Endometrium (tissue), 2 donors: ENCODE results near the gene TSEN54.
"Not testable (repeated sequence)": the region's sequence is repeated elsewhere in the genome, so short reads cannot be mapped to it uniquely, and the experiment has no call there.

Source experiments
- FAIRE-seq: peaks from 2 replicates; lab custom pipeline; 2012; peaks lifted over from hg19 to GRCh38; lab: Jason Lieb, UNC
- donor health status: control.
- donor health status: control.

Gene TSEN54

DNA sequence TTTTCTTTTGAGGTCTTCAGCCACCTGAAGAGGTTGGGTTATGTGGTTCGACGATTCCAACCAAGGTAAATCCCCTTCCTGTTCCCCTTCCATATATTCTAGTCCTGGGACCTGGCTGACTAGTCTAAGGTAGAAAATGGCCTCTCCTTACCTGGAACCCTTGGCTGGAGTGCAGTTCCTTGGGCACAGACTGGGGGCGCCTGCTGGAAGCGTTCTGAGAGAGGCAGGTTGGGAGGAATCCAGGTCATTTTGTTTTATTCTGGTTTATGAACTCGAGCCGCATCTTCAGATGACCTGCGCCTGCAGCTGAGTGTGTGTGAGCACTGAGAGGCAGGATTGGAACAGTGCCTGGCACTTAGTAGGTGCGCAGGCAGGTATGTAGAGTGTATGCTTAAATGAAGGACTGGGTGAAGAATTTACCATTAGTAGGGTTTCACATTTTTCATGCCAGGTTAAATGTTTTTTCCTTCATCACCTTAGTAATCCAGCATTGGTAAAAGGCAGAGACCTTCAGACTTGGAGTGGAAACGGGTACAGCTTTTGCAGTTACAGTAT, 2.7 kb downstream of the TSEN54 start:
- FAIRE-seq: no peak

DNA sequence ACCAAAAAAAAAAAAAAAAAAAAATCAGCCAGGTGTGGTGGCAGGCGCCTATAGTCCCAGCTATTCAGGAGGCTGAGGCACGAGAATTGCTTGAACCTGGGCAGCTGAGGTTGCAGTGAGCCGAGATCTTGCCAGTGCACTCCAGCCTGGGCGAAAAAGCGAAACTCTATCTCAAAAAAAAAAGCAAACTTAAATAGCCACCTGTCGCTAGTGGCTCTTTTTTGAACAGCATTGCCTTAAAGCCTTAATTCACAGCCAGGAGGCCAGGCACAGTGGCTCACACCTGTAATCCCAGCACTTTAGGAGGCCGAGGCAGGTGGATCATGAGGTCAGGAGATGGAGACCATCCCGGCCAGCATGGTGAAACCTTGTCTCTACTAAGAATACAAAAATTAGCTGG, 4.1 kb downstream of the TSEN54 start:
- FAIRE-seq: not testable (repeated sequence)

DNA sequence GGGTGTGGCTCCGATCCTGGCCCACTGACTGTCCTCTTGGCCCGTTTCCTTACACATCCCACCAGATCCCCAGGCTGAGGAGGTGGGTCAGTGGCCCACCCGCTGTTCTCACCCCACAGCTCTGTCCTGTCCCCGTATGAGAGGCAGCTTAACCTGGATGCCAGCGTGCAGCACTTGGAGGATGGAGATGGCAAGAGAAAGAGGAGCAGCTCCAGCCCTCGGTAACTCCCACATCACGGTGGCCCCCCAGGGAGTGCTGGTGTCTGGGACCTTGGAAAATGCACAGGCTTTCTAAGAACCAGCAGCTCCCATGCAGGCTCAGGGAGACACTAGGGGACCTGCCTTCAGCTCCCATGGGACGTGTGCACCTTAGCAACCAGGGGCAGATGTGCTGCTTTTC, 5.0 kb downstream of the TSEN54 start:
- no peak for FAIRE-seq

DNA sequence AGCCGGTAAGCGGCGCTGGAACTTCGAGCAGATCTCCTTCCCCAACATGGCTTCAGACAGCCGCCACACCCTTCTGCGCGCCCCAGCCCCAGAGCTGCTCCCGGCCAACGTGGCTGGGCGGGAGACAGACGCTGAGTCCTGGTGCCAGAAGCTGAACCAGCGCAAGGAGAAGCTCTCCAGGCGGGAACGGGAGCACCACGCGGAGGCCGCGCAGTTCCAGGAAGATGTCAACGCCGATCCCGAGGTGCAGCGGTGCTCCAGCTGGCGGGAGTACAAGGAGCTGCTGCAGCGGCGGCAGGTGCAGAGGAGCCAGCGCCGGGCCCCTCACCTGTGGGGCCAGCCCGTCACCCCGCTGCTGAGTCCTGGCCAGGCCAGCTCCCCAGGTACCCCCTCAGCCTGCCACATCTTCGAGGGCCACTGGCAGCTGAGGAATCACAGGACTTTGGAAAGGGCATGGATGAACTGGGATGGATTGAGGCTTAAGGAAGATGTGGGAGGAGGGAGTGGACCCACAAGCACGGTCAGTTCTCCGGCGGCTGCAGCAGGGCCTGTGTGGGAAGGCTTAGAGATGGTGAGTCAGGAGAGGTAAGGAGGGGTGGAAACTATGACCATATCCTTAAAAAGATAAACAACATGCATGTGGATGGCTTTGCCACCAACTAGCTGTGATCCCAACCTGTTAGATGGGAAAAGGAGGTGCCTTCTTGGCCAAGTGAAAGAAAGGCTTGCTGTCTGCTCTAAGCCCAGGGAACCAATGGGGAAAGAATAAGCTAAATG, 5.8 kb downstream of the TSEN54 start:
- no peak for FAIRE-seq

DNA sequence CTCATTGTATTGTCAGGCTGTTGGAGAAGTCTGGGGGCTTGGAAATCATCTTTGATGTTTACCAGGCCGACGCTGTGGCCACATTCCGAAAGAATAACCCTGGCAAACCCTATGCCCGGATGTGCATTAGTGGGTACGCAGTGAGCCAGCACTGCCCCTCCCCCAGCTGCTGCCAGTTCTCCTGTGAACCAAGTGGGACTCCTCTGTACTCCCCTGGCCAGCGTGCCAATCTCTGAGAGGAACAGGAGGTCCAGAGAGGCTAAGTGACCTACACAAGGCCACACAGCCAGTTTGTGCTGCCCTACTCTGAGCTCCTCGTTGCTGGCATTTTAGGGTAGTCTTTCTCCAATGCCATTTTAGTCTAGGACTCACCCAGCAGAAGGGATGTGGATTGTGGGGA, 7.3 kb downstream of the TSEN54 start:
- no peak for FAIRE-seq

DNA sequence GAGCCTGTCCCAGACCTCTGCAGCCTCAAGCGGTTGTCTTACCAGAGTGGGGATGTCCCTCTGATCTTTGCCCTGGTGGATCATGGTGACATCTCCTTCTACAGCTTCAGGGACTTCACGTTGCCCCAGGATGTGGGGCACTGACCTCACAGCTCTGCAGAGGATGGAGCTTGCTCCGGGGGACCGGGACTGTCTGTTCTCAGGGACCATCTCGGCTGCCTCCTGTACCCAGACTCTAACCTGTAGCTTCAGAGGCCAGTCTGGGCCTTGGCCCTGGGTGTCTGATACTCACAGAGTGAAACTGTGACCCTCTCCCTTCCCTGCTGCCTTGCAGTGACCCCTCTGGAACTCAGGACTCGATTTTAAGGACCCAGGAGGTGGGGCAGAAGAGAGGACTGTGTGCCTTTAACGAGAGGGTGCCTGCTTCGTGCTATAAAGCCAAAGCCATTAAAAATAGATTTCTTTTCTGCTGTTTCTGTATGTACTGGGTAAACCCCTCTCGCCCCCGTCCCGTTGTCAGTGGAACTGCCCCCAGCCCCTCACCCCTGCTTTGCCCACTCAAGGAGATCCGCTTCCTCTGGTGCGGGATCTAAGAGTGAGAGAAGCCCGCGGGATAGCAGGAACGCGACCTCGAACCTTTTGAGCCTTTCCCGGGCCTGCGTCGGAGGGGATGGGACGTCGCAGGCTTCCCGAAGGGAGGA, 8.1 kb downstream of the TSEN54 start:
- FAIRE-seq: no peak

DNA sequence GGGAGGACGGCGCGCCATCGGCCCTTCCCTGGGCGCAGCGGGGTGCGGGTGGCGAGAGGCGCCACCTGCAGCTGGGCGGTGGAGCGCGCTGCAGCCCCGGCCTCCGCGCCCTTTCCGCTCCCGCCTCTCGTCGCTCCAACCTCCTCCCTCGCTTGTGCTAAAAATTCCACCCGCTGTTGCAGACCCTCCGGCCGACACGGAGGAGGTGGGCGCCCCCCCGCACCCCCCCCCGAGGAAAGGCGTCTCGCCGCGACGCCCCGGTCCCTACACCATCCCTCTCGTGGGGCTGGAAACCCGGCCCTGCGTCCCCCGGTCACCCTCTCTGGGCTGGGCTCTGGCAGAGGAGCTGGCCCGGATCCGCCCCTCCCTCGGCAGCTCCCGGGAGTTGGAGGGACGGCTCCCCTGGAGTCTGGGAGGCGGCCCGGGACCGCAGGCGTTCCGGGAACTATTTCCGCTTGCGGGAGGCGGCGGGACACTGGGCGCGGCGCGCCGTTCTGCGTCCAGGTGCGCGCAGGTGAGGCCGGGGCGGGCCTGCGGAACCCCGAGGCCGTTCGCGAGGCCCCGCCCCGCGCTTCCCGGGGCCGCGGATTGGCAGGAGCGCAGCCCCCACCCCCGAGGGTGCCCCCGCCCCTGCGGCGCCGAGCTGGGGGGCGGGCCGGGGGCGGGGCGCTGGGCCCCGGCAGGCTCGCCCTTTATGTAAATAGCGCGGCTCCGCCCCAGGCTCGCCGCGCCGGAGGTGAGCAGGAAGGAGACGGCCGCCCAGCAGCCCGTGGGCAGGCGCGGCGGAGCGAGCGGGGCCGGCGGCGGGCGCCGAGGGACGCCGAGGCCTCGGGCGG, 8.9 kb downstream of the TSEN54 start, which contains the start of gene LLGL2:
TSS of gene LLGL2 (plus strand) at position 728 of the 836 bp plus-strand sequence. CDS start 17,730 bp downstream, outside the sequence.
- no peak for FAIRE-seq

DNA sequence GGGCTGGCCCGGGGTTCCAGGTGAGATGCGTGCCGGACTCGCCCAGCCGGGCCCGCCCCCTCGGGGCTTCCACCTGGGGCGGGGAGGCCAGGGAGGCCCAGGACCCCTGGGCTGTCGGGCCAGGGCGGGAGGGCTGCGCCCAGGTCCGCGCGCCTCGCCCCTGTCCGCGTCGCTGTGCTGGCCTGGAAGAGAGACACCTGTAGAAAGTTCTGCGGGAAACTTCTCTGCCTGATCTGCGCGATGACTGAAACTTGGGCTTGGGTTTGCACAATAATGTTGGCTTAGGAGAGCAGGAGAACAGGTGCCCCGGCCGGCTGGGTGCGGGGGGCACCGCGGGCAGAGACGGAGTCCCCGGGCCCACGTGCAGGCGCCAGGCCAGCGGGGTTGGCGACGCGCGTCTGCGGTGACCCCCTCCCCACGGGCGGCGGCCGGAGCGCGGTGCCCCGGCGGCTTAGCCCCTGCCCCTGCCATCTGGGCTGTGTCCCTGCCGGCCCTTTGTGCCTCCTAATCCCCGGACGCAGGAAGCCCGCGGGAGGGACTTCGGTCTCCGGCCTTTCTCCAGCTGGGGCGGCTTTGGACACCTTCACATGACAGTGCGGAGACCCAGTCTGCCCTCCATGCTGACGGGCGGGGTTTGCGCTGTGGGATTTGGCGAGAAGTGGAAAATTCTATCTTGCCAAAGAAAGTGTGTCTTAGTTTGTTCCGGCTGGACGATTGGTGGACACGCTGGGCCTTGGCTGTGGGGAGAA, 9.7 kb downstream of the TSEN54 start:
- FAIRE-seq: no peak

DNA sequence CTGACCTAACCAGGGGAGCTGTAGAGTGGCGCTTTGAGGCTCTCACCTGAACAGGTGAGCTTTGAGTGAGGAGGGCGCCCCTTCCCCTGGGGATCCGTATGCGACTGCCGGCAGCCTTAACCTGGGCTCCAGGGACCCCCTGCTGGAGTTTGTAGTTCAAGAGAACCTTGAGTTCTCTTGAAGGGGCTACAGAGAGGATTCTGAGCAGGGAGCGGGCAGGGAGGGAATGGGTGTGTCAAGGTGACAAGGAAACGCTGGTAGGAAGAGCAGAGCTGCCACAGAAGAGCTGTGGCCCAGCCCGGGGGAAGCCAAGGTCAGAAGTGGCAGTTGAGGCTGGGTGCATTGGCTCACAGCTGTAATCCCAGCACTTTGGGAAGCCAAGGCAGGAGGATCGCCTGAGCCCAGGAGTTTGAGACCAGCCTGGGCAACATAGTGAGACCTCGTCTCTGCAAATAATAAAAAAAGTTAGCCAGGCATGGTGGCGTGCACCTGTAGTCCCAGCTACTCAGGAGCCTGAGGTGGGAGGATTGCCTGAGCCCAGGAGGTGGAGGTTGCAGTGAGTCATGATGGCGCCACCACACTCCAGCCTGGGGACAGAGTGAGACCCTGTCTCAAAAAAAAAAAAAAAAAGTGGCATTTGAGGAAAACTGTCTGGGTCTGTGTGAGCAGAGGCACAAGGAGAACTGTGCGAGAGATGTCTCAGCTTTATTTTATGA, 10.4 kb downstream of the TSEN54 start:
- FAIRE-seq: no peak

DNA sequence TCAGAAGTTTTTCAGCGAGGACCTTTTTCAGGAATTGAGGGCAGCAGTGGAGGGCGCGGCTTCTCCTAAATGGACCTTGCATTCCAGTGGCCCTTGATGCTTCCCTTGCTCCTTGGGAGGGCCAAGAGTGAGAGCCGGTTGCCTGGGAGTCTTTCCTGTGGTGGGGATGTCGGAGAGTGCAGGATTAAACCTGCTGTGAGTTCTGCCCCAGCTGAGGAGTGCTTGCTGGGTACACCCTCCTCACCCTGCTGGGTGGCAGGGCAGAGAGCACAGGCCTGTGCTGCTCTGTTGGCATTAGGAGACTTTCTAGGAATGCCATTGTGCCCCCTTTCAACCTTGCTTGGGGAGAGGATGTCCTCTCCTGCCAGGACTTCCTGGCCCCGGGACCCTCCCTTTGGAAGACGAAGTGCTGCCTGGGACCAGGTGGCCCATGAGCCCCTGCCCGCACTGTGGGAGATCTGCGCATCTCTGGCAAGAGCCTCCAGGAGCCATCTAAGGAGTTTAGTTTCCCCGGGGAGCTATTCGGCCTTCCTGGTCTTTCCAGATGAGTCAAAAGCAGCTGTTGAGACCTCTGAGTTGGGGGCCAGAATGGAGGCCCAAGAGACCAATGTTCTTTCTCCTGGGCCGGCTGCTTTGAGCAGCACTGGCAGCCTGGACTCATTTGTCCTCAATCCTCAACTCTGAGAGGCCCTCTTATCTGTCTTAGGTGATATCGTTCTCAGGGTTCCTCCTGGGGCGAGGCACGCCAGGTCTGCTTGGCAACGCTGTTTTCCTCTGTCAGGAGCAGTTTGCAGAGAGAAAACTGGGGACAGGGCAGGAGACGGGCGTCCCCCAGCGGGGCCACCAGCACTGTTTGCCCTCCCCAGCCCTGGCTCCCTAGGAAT, 14.8 kb downstream of the TSEN54 start:
- no peak for FAIRE-seq

DNA sequence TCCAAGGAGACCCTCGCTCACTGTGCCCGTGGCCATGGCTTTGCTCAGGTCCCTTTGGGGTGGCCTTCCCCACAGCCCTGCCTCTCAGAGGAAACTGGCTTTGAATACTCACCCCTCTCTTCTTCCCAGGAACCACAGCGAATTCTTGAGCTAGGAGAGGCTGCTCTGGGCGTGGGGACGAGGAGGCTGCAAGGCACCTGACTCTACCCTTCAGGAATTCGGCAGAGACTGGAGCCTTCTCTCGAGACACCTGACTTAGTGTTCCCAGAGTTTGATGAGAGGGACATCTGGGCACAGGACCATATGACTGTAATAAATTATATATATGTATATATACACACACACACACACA, 15.4 kb downstream of the TSEN54 start:
- FAIRE-seq: no peak

DNA sequence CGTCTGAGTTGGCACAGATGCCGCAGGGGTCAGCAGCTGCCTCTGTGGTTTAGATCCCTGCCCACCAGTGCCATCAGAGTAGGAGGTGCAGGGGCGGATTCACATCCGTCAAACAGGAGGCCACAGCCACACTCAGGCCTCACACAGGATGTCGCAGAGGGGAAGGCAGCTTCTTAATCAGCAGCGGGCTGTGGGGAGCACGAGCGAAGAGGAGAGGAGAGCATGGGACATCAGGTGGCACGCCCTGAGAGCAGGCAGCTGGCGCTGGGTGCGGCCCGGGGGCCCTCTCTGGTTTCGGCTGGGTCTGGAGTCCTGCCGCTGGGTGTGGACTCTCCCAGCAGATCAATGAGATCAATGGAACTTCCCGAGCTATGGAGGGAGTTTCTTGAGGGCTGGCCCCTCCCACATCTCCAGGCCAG, 18.8 kb downstream of the TSEN54 start:
- no peak for FAIRE-seq

DNA sequence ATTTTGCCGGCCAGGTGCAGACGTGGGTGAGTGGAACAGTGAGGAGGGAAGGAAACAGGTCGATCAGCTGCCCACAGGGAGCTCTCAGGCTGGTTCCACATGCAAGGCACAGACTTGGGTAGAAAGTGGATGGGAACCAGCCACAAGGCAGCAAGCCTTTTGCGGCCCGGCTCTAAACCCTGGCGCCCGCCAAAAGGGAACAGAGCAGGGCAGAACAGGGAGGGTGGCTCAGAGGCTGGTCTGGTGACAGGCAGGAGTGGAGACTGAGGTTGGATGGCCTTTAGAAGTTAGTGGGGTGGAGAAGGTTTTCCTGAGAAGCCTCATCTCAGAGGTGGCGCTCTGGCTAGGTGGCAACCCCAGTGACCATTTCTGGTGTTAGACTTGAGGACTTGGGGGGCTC, 19.5 kb downstream of the TSEN54 start:
- FAIRE-seq: no peak

DNA sequence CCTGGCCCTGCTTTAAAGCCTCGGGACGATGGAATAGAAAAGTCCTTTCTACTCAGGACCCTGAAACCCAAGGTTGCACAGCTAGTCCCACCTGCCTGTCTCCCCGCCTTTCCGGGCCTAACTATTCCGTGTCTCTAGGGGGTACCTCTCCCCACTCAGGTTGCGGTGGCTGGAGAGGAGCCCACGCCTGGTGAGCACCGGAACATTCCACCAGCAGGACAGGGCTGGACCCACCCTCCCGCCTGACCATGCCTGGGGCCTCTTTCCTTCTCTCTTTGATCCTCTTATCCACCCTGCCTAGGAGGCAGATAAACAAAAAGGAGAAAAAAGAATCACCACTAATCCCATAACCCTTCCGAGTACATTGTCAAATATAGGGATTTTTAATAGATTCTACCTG, 20.0 kb downstream of the TSEN54 start:
- no peak for FAIRE-seq

DNA sequence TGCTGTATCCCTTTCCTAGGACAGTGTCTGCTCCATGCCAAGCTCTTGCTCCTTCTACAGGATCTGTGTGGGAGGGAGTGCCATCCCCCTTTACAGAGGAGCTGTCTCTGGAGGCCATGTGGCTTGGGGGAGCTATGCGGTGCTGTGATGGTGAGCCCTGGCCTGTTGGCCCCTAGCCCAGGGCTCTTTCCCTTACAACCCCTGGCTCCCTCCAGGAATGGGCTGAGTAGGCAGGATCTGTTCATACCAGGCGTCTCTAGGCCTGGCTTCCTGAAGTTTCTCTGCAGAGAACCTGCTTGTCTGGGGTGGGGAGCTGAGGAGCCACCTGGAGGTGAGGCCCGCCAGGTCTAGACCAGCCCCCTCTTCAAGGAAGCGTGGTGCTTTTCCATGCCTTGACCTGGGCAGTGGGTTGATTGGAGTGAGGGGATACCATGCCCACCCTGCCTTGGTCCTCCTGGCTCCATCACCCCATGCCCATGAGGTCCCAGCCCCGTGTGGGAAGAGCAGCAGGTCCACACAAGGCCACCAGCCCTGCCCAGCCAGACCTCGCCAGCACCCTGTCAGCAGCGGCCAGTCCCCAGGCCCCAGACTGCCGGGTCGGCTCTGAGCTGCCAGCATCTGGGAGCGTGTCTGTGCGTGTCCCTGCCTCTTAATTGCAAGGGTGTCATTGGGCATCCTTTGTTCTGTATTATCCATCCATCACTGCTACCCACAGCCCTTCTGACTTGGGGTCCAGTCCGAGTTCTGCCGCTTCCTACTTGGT, 23.8 kb downstream of the TSEN54 start:
- no peak for FAIRE-seq

DNA sequence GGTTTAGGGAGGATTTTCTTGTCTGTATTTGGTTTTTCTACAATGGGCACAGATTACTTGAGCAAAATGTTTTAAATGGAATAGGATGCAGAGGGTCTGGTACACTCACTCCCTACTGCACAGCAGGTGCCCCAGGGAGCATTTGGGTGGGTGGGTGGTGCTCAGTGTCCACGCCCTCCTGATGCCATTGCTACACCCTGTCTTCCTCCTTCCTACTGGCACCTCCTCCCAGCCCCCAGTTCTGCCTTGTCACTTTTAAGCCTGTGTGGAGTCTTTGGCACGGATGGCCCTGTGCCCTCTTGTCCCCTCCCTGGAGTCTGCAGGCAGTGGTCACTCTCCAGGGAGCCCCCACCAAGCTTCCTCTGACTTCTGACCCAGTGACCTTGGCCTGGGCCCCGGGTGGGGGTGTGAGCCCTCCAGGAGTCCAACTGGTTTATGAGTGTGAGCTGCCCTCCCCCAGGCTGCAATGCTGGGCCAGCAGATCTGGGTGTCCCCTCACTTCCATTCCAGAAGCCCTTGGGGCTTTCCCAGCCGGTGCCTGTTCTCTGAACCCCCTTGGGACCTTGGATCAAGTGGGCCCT, 24.7 kb downstream of the TSEN54 start:
- no peak for FAIRE-seq

DNA sequence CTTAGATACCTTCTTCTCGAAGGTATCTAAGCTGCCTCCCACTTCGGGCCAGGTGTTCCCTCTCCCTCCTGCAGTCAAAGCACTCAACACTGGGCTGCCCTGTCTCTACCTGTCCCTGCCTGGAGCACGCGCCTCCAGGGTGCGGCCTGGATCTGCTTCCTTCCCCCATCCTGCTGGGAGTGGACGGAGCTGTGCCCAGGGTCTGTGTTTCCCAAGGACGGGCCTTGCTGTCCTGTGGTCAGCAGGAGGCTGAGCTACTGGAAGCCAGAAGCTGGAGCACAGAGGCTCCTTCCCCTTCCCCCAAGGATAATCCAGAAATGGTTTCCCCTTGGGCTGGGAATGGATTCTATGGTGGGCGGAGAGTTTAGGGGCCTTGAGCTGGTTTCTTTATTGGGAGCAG, 25.9 kb downstream of the TSEN54 start:
- FAIRE-seq: no peak

DNA sequence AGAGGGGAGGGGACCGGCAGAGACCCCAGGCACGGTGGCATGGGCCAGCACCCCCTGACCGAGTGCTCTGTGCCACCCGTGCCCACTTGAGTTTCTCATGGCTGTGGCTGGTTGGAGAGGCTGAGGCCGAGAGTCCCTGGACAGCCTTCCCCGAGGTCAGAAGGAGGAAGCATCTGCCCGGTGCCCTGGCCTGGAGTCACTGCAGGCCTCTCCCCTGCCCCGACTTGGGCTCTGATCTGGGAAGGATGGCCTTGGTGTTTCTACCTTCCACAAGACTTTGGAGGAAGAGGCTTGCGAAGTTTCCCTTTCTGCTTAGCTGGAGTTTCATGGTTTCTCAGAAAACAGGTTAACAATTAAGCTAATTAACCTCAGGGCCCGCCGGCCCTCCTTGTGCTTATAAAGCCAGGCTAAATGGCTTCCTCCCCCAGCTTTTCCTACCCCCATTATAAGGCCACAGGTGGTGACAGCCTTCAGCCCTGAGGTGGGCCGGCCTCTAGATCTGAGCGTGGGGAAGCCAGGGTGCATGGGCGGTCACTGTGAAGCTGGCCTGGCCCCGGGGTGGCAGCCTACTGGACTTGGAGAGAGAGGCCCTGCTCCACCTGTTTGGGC, 26.5 kb downstream of the TSEN54 start:
- FAIRE-seq: no peak

DNA sequence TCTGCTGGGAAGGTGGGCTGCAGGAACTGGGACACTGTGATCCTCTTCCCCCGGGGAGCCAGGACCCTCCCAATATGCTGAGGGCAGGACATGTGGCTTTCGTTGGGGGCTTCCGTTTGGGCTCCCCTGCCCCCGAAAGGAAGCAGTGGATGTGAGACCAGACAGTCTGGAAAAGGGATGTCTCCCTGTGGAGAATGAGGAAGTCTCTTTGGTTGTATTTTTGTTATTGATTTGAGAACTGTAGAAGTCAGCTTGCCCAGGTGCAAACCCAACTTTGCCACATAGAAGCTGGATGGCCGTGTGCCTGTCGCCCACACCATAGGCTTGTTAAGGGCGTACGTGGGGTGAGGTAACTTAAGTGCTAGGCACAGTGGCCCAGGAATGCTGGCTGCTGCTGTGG, 27.9 kb downstream of the TSEN54 start:
- no peak for FAIRE-seq
